H1 (cell line): ENCODE results near the gene NPM1. TPM values are rescaled to one million over a fixed set of nuclear protein-coding genes. Genes with fewer than 3 reads are reported as not detected.

ENCODE experiments used
- CTCF ChIA-PET: fragments of 300-600 bp; sonication (Branson Sonifier 250); formaldehyde crosslinking; loops from one replicate; lab custom pipeline; 2021; ENCODE audit not compliant: partially characterized antibody; lab: Charles Lee
- POLR2A ChIA-PET: fragments of 300-600 bp; sonication (Branson Sonifier 250); formaldehyde crosslinking; loops from one replicate; lab custom pipeline; 2021; ENCODE audit warnings: inconsistent platforms; ENCODE audit not compliant: partially characterized antibody; lab: Charles Lee
- DNase-seq, 2 experiments: peaks; one replicate each; pipeline versions ENCODE4 v3.0.0 to v3.0.0-alpha.2; 2010 to 2022; ENCODE audit warnings: low spot score in 2 of 2, low read depth in 1 of 2, mixed read lengths in 1 of 2
- FAIRE-seq: peaks from 2 replicates; lab custom pipeline; 2011; peaks lifted over from hg19 to GRCh38; lab: Jason Lieb, UNC
- H2AFZ ChIP-seq: 2 replicates; pipeline ENCODE4 v1.8.1; 2012; ENCODE audit warnings: low read length, inconsistent platforms
- H2AK5ac ChIP-seq: 2 replicates; pipeline ENCODE4 v1.6.1; 2013; ENCODE audit warnings: low read depth, low read length
- H2BK120ac ChIP-seq: replicated peaks from 2 replicates; pipeline ENCODE3; 2013; ENCODE audit warnings: low read depth, low read length, inconsistent platforms
- H2BK12ac ChIP-seq: 2 replicates; pipeline ENCODE4 v1.6.1; 2013; ENCODE audit warnings: low read depth, low read length
- H2BK15ac ChIP-seq: 2 replicates; pipeline ENCODE4 v1.6.1; 2013; ENCODE audit warnings: low read length
- H2BK20ac ChIP-seq: 2 replicates; pipeline ENCODE4 v1.6.1; 2013; ENCODE audit warnings: low read length
- H2BK5ac ChIP-seq: 2 replicates; pipeline ENCODE4 v1.6.1; 2013; ENCODE audit warnings: low read depth, low read length
- H3K14ac ChIP-seq: 2 replicates; pipeline ENCODE4 v1.6.1; 2013; ENCODE audit warnings: inconsistent platforms; ENCODE audit not compliant: insufficient read length
- H3K18ac ChIP-seq: 2 replicates; pipeline ENCODE4 v1.6.1; 2013; ENCODE audit warnings: low read length; ENCODE audit errors: extremely low read depth
- H3K23ac ChIP-seq: 2 replicates; pipeline ENCODE4 v1.6.1; 2013; ENCODE audit warnings: inconsistent platforms; ENCODE audit not compliant: insufficient read length
- H3K23me2 ChIP-seq: 2 replicates; pipeline ENCODE4 v1.6.1; 2013; ENCODE audit warnings: low read depth, low read length
- H3K27ac ChIP-seq: 2 replicates; pipeline ENCODE4 v1.6.1; 2011; ENCODE audit warnings: low read depth, low read length, inconsistent platforms
- H3K27me3 ChIP-seq, 4 experiments: replicated peaks in 1 of 4; 1 replicate in 1 of 4; 2 replicates in 3 of 4; pipeline versions ENCODE4 v1.6.1 to v1.8.1; 2011 to 2013; ENCODE audit warnings: low read length in 3 of 4, mild to moderate bottlenecking in 3 of 4, inconsistent platforms in 2 of 4, mixed read lengths in 2 of 4, moderate library complexity in 1 of 4; ENCODE audit not compliant: control insufficient read depth in 3 of 4, insufficient read depth in 3 of 4; ENCODE audit errors: extremely low read depth in 1 of 4
- H3K36me3 ChIP-seq, 4 experiments: 2 replicates each; pipeline versions ENCODE4 v1.6.1 to v1.8.1; 2011 to 2013; ENCODE audit warnings: mild to moderate bottlenecking in 4 of 4, low read length in 3 of 4, moderate library complexity in 2 of 4, control low read depth in 1 of 4, inconsistent platforms in 1 of 4; ENCODE audit not compliant: insufficient read depth in 4 of 4, control insufficient read depth in 2 of 4
- H3K4ac ChIP-seq: replicated peaks from 2 replicates; pipeline ENCODE3; 2013; ENCODE audit warnings: low read length, low read depth, mixed read lengths, inconsistent platforms; ENCODE audit not compliant: insufficient read length
- H3K4me1 ChIP-seq, 4 experiments: replicated peaks in 1 of 4; 1 replicate in 1 of 4; 2 replicates in 3 of 4; pipeline versions ENCODE4 v1.6.1 to v1.8.1; 2011 to 2013; ENCODE audit warnings: low read length in 3 of 4, inconsistent platforms in 2 of 4, mixed read lengths in 1 of 4; ENCODE audit not compliant: insufficient read depth in 4 of 4, control insufficient read depth in 3 of 4
- H3K4me2 ChIP-seq, 2 experiments: 2 replicates each; pipeline versions ENCODE4 v1.6.1 to v1.8.1; 2011 to 2013; ENCODE audit warnings: low read depth in 2 of 2, low read length in 2 of 2, control low read depth in 1 of 2, inconsistent platforms in 1 of 2, mild to moderate bottlenecking in 1 of 2; ENCODE audit not compliant: insufficient read depth in 1 of 2
- H3K4me3 ChIP-seq, 4 experiments: fragments of 200-600, 300-600 bp in 1 of 4; sonication (generic), shearing (Covaris generic), sonication (Bioruptor Twin) in 1 of 4; 2 replicates each; pipeline versions ENCODE4 v1.5.1 to v1.8.1; 2011 to 2016; ENCODE audit warnings: low read length in 4 of 4, low read depth in 3 of 4, control low read depth in 2 of 4, inconsistent platforms in 2 of 4, mild to moderate bottlenecking in 2 of 4, mixed read lengths in 1 of 4, moderate library complexity in 1 of 4; ENCODE audit not compliant: insufficient read depth in 2 of 4; ENCODE audit errors: extremely low read depth in 1 of 4
- H3K56ac ChIP-seq: replicated peaks from 2 replicates; pipeline ENCODE3; 2013; ENCODE audit warnings: low read depth, mild to moderate bottlenecking, mixed read lengths, low read length, inconsistent platforms; ENCODE audit not compliant: insufficient read length
- H3K79me1 ChIP-seq: 2 replicates; pipeline ENCODE4 v1.6.1; 2013; ENCODE audit warnings: low read depth, low read length, control low read depth
- H3K79me2 ChIP-seq, 2 experiments: 2 replicates each; pipeline versions ENCODE4 v1.6.1 to v1.8.1; 2012 to 2013; ENCODE audit warnings: low read length in 2 of 2, mild to moderate bottlenecking in 2 of 2, inconsistent platforms in 1 of 2; ENCODE audit not compliant: insufficient read depth in 2 of 2, control insufficient read depth in 1 of 2
- H3K9ac ChIP-seq, 4 experiments: replicated peaks in 1 of 4; 1 replicate in 1 of 4; 2 replicates in 3 of 4; pipeline versions ENCODE4 v1.6.1 to v1.8.1; 2011 to 2013; ENCODE audit warnings: low read depth in 3 of 4, low read length in 3 of 4, control low read depth in 2 of 4, mild to moderate bottlenecking in 2 of 4, moderate library complexity in 2 of 4, inconsistent platforms in 1 of 4; ENCODE audit errors: extremely low read depth in 1 of 4
- H3K9me3 ChIP-seq, 2 experiments: 2 replicates each; pipeline versions ENCODE4 v1.6.1 to v1.8.1; 2012 to 2013; ENCODE audit warnings: mild to moderate bottlenecking in 2 of 2, moderate library complexity in 2 of 2, control low read depth in 1 of 2, inconsistent platforms in 1 of 2, low read depth in 1 of 2, low read length in 1 of 2, mixed read lengths in 1 of 2; ENCODE audit not compliant: insufficient read depth in 2 of 2
- H4K20me1 ChIP-seq, 2 experiments: replicated peaks in 1 of 2; 2 replicates each; pipeline versions ENCODE3 to v1.8.1; 2011 to 2013; ENCODE audit warnings: inconsistent platforms in 2 of 2, low read length in 2 of 2, mild to moderate bottlenecking in 1 of 2; ENCODE audit not compliant: insufficient read depth in 2 of 2, control insufficient read depth in 1 of 2
- H4K5ac ChIP-seq: 2 replicates; pipeline ENCODE4 v1.6.1; 2013; ENCODE audit warnings: low read length, low read depth, mixed read lengths, inconsistent platforms; ENCODE audit not compliant: insufficient read length
- H4K8ac ChIP-seq: 2 replicates; pipeline ENCODE4 v1.8.0; 2013; ENCODE audit warnings: mild to moderate bottlenecking, moderate library complexity, low read length, inconsistent platforms; ENCODE audit not compliant: insufficient read depth; ENCODE audit errors: extremely low read depth
- H4K91ac ChIP-seq: replicated peaks from 2 replicates; pipeline ENCODE3; 2013; ENCODE audit warnings: low read length, mixed read lengths, inconsistent platforms; ENCODE audit not compliant: insufficient read length
- CBX5 ChIP-seq: fragments of 300-800, 300-1000 bp; sonication (generic); IDR thresholded peaks from 2 replicates; pipeline ENCODE4 v1.7.1; 2016; ENCODE audit warnings: antibody characterized with exemption, low read length, low read depth
- RXRA ChIP-seq: IDR thresholded peaks from 2 replicates; pipeline ENCODE4 v1.6.1; 2011; ENCODE audit warnings: low read depth, mild to moderate bottlenecking, low read length, moderate library complexity; ENCODE audit not compliant: insufficient read depth
- TAF1 ChIP-seq: IDR thresholded peaks from 2 replicates; pipeline ENCODE4 v1.6.1; 2011; ENCODE audit warnings: mild to moderate bottlenecking, low read depth, low read length
- WGBS, 2 experiments: shearing (Covaris generic) in 1 of 2; methylation state at CpG; one replicate each; pipeline versions ENCODE4 v1.1.6 to v1.1.7; 2013 to 2015; ENCODE audit warnings: low lambda C conversion rate in 2 of 2, mixed read lengths in 2 of 2, inconsistent platforms in 1 of 2, low coverage in 1 of 2, missing lambda C conversion rate in 1 of 2; ENCODE audit not compliant: insufficient replicate concordance in 2 of 2, insufficient coverage in 1 of 2, insufficient read length in 1 of 2; ENCODE audit errors: extremely low coverage in 1 of 2, missing lambda C conversion rate in 1 of 2; 5-methylcytosine and 5-hydroxymethylcytosine counted together
- polyA plus RNA-seq, 7 experiments: library from polyadenylated mRNA; depleted of rRNA in 3 of 7; stranded (reverse) in 5 of 7; unstranded in 2 of 7; fragments of >200 nt in 5 of 7; fragments of 200-250 nt in 2 of 7; gene quantifications; 1 replicate in 5 of 7; 2 replicates in 1 of 7; 4 replicates in 1 of 7; pipeline versions ENCODE4 v1.2.1 to v1.2.3, GENCODE V29; 2011 to 2013; ENCODE audit warnings: missing spikeins in 2 of 7, mixed read lengths in 2 of 7
- total RNA-seq: library from RNA; stranded (reverse); fragmentation: NEBNext Ultra II Directional; extraction: Animal tissue kit (Norgen Biotek cat#: 25700); gene quantifications from 2 replicates; pipeline ENCODE4 v1.2.1, GENCODE V29; 2021

The NPM1 gene
- total and polyA plus RNA-seq, 2 of the 8 experiments (the other 6 are each of a cell fraction or from before 2014, with no cell fraction given), result 2,182 to 4,042 TPM

DNA sequence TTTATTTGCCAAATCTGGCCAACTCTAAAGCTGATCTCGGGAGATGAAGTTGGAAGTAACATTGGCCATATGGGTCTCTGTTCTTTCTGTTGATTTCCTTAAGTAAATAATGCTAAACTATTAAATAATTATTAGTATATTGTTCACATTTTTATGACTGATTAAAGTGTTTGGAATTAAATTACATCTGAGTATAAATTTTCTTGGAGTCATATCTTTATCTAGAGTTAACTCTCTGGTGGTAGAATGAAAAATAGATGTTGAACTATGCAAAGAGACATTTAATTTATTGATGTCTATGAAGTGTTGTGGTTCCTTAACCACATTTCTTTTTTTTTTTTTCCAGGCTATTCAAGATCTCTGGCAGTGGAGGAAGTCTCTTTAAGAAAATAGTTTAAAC is 22.5 kb downstream of the NPM1 start:
- Histone ChIP-seq H2BK5ac (no peak overlapping the region), H3K23ac (no peak overlapping the region), H3K4me1 (no peaks in the 10 kb centered on the region), H3K23me2 (no peaks in the 10 kb centered on the region), H3K79me2 (peaks cover 0 to 62% of the 10 kb centered on the region in 2 experiments; a peak in 2 of 4 replicates), H3K9ac (no peak overlapping the region), H3K56ac (no peak overlapping the region), H2BK12ac (no peak overlapping the region), H3K36me3 (peaks cover 35 to 83% (median 71%) of the 10 kb centered on the region in 4 experiments), H2BK120ac (no peak overlapping the region), H3K14ac (no peak overlapping the region), H3K4me2 (no peak overlapping the region), H2BK15ac (no peak overlapping the region), H3K4ac (no peak overlapping the region), H2AK5ac (no peak overlapping the region), H4K5ac (no peak overlapping the region), H4K8ac (no peak overlapping the region), H3K27me3 (no peaks in the 10 kb centered on the region), H2AFZ (no peak overlapping the region), H3K4me3 (no peak overlapping the region), H2BK20ac (no peak overlapping the region), H3K27ac (no peak overlapping the region), H4K91ac (no peak overlapping the region), H3K9me3 (no peaks in the 10 kb centered on the region), H3K79me1 (no peaks in the 10 kb centered on the region; the same call in 1 of the 2 replicates), H3K18ac (no peak overlapping the region), H4K20me1 (peaks cover 29 to 31% of the 10 kb centered on the region in 2 experiments)
- FAIRE-seq (no peak), DNase-seq (no peak)
- CTCF ChIA-PET, result interaction anchor here (1.4 kb wide), 1 partner anchor 11 kb away, joined by 3 read pairs; no protein-coding TSS in a partner anchor
- 5% methylated on average over 1 of the region's 1 CpG; no CpG with 5 or more reads in 1 of the 2 experiments for WGBS, 2 experiments
- POLR2A ChIA-PET, result interaction anchor here (0.9 to 12.5 kb wide), 3 partner anchors 8 to 42 kb away, joined by 3 to 626 read pairs (median 4); partner anchors contain the start of gene NPM1
- TF ChIP-seq RXRA, result no peak
- TF ChIP-seq TAF1, result no peak
- no peak for TF ChIP-seq CBX5
- TF ChIP-seq, all 59 proteins: peak for 0
